DOHH2 (cell line): ENCODE results near the gene GRID2.

Experiments used
- H3F3A ChIP-seq: fragments of 200-600 bp; sonication (generic), shearing (Covaris generic); 2 replicates; pipeline ENCODE4 v1.6.0; 2016; ENCODE audit warnings: antibody characterized with exemption, mild to moderate bottlenecking; ENCODE audit not compliant: control insufficient read depth, insufficient read depth
- H3K27ac ChIP-seq: fragments of 200-600 bp; sonication (generic); 2 replicates; pipeline ENCODE4 v1.5.1; 2014; ENCODE audit warnings: low read depth, mild to moderate bottlenecking, low read length, moderate library complexity
- H3K27me3 ChIP-seq: fragments of 200-600 bp; sonication (generic); 2 replicates; pipeline ENCODE4 v1.6.1; 2014; ENCODE audit warnings: mild to moderate bottlenecking, low read length, mixed read lengths; ENCODE audit not compliant: control insufficient read depth
- H3K36me3 ChIP-seq: fragments of 200-600 bp; sonication (generic); 2 replicates; pipeline ENCODE4 v1.6.1; 2014; ENCODE audit warnings: mild to moderate bottlenecking, low read length, moderate library complexity, mixed read lengths; ENCODE audit not compliant: control insufficient read depth
- H3K4me1 ChIP-seq: fragments of 200-600 bp; sonication (generic); 2 replicates; pipeline ENCODE4 v1.6.1; 2014; ENCODE audit warnings: mild to moderate bottlenecking, low read length, mixed read lengths; ENCODE audit not compliant: control insufficient read depth
- H3K4me2 ChIP-seq: fragments of 200-600 bp; sonication (generic); 2 replicates; pipeline ENCODE4 v1.6.0; 2014; ENCODE audit warnings: mild to moderate bottlenecking, low read length, moderate library complexity
- H3K4me3 ChIP-seq: fragments of 200-600 bp; sonication (generic); 2 replicates; pipeline ENCODE4 v1.5.1; 2014; ENCODE audit warnings: mild to moderate bottlenecking, low read length, mixed read lengths
- H3K79me2 ChIP-seq: fragments of 200-600 bp; sonication (generic); 2 replicates; pipeline ENCODE4 v1.6.1; 2014; ENCODE audit warnings: mild to moderate bottlenecking, low read length, mixed read lengths; ENCODE audit not compliant: control insufficient read depth
- H3K9me2 ChIP-seq: fragments of 200-600 bp; sonication (generic); replicated peaks from 2 replicates; pipeline ENCODE4 v1.6.1; 2014; ENCODE audit warnings: mild to moderate bottlenecking, low read length, mixed read lengths; ENCODE audit not compliant: control insufficient read depth
- H3K9me3 ChIP-seq: fragments of 200-600 bp; sonication (generic); 2 replicates; pipeline ENCODE4 v1.6.1; 2014; ENCODE audit warnings: antibody characterized with exemption, low read length, mixed read lengths; ENCODE audit not compliant: control insufficient read depth, insufficient read depth
- H4K20me1 ChIP-seq: fragments of 200-600 bp; sonication (generic); 2 replicates; pipeline ENCODE4 v1.6.0; 2014; ENCODE audit warnings: low read depth, mild to moderate bottlenecking, antibody characterized with exemption, low read length, moderate library complexity; ENCODE audit not compliant: control insufficient read depth, insufficient read depth
- CTCF ChIP-seq: fragments of 200-600 bp; sonication (generic); IDR thresholded peaks from one replicate; pipeline ENCODE4 v1.5.1; 2014; ENCODE audit warnings: antibody characterized with exemption, mild to moderate bottlenecking, low read depth, low read length; ENCODE audit not compliant: poor library complexity, severe bottlenecking
- EZH2phosphoT487 ChIP-seq: fragments of 200-600 bp; sonication (generic); IDR thresholded peaks from 2 replicates; pipeline ENCODE4 v1.6.1; 2017; ENCODE audit warnings: borderline replicate concordance, mild to moderate bottlenecking, antibody characterized with exemption, low read length, moderate library complexity, mixed read lengths

GRID2 gene

GRCh38 chr4:93199492-93199891, 895.7 kb downstream of the GRID2 start:
- Histone ChIP-seq H3F3A (no peaks in the 10 kb centered on the region), H3K9me2 (no peaks in the 10 kb centered on the region), H3K4me1 (no peaks in the 10 kb centered on the region), H3K4me3 (no peak overlapping the region), H3K79me2 (no peaks in the 10 kb centered on the region), H3K27ac (no peak overlapping the region), H3K36me3 (no peaks in the 10 kb centered on the region), H4K20me1 (no peaks in the 10 kb centered on the region), H3K4me2 (no peak overlapping the region), H3K9me3 (no peaks in the 10 kb centered on the region), H3K27me3 (no peaks in the 10 kb centered on the region)
- peak; percentile 34 for TF ChIP-seq CTCF
- no peak for TF ChIP-seq EZH2phosphoT487

GRCh38 chr4:93201471-93202096, 897.8 kb downstream of the GRID2 start:
- no peak for TF ChIP-seq CTCF
- Histone ChIP-seq H3K27me3 (no peaks in the 10 kb centered on the region), H3K79me2 (no peaks in the 10 kb centered on the region), H3K4me1 (no peaks in the 10 kb centered on the region), H4K20me1 (no peaks in the 10 kb centered on the region), H3K27ac (no peak overlapping the region), H3K4me2 (no peak overlapping the region), H3F3A (no peaks in the 10 kb centered on the region), H3K4me3 (no peak overlapping the region), H3K36me3 (no peaks in the 10 kb centered on the region), H3K9me2 (no peaks in the 10 kb centered on the region), H3K9me3 (no peaks in the 10 kb centered on the region)

DNA sequence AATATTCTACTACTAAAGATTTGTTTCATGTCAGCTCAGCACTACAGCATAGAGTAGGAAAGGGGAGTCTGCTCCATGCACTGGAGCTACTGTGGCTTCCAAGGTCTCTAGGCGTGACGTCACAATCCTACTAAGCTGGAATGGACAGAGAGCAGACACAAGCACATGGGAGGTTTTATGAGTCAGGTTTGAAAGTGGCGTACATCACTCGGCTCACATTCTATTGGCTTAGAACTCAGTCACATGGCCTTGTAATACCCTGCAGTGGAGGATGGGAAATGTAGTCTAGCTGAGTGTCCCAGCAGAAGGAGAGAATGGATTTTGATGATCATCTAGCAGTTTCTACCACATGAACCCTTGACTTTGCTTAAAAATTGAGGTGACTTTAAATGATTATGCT, 899.9 kb downstream of the GRID2 start:
- Histone ChIP-seq H3K4me1 (no peaks in the 10 kb centered on the region), H4K20me1 (no peaks in the 10 kb centered on the region), H3K27ac (no peak overlapping the region), H3K4me2 (no peak overlapping the region), H3K27me3 (no peaks in the 10 kb centered on the region), H3K79me2 (no peaks in the 10 kb centered on the region), H3K4me3 (no peak overlapping the region), H3F3A (no peaks in the 10 kb centered on the region), H3K9me2 (no peaks in the 10 kb centered on the region), H3K9me3 (no peaks in the 10 kb centered on the region), H3K36me3 (no peaks in the 10 kb centered on the region)
- no peak for TF ChIP-seq EZH2phosphoT487
- TF ChIP-seq CTCF, result no peak
